ENCODE data around the gene IFTAP.
"Not testable (repeated sequence)": the region's sequence is repeated elsewhere in the genome, so short reads cannot be mapped to it uniquely, and the experiment has no call there.

IFTAP gene

GRCh38 chr11:36657610-36658267 is 63.4 kb downstream of the IFTAP start:
- no peak for TF ChIP-seq CTCF (IDR thresholded peaks at IDR 0.05; ENCODE audit: low read depth, low read length)

GRCh38 chr11:36661359-36661758 is 67.1 kb downstream of the IFTAP start:
- DNase-seq (ENCODE audit: extremely low read depth, low read depth): not testable (repeated sequence)

More at GRCh38 chr11:36657610-36658267, 63.4 kb downstream of the IFTAP start:
- DNase-seq (ENCODE audit: extremely low read depth, low read depth): no peak

- peak; percentile 60 for TF ChIP-seq CTCF (IDR thresholded peaks at IDR 0.05; ENCODE audit: low read depth, low read length)
- peak; percentile 1 for DNase-seq (ENCODE audit: extremely low read depth, low read depth)
Measured at GRCh38 chr11:36672815-36673450, 78.6 kb downstream of the IFTAP start.

GRCh38 chr11:36679547-36679946 is 85.2 kb downstream of the IFTAP start:
- DNase-seq (ENCODE audit: extremely low read depth, low read depth): not testable (repeated sequence)

- TF ChIP-seq CTCF (IDR thresholded peaks at IDR 0.05; ENCODE audit: low read depth, low read length): no peak
- no peak for DNase-seq (ENCODE audit: extremely low read depth, low read depth)
Measured at GRCh38 chr11:36683818-36684217, 89.5 kb downstream of the IFTAP start.

- no peak for TF ChIP-seq CTCF (IDR thresholded peaks at IDR 0.05; ENCODE audit: low read depth, low read length)
- no peak for DNase-seq (ENCODE audit: extremely low read depth, low read depth)
Measured at GRCh38 chr11:36684840-36685801, 90.8 kb downstream of the IFTAP start.

GRCh38 chr11:36688132-36688531 is 93.8 kb downstream of the IFTAP start:
- no peak for TF ChIP-seq CTCF (IDR thresholded peaks at IDR 0.05; ENCODE audit: low read depth, low read length)

More at GRCh38 chr11:36688132-36688531, 93.8 kb downstream of the IFTAP start:
- no peak for DNase-seq (ENCODE audit: extremely low read depth, low read depth)
